Natural killer cell treated with Interleukin-12 subunit alpha and Interleukin-12 subunit beta and Interleukin-15 and Interleukin-18, amount 100 ng/mL, for 72 hours (primary cell): ENCODE measurements around the gene MMP17. TPM values are rescaled to one million over a fixed set of nuclear protein-coding genes. Genes with fewer than 3 reads are reported as not detected.
"Not testable (repeated sequence)": the region's sequence is repeated elsewhere in the genome, so short reads cannot be mapped to it uniquely, and the experiment has no call there.

Experiments
- ATAC-seq, 2 donors: fragments of 150-1000 bp; cut with Tn5 transposase in 1 of 2; sonication (Bioruptor Pico), chemical (Tn5 transposase) in 1 of 2; 2 replicates each; pipeline ENCODE4 v1.10.0; 2021
- DNase-seq: peaks from one replicate; pipeline ENCODE4 v3.0.0; 2022; ENCODE audit warnings: low spot score
- H3K27ac Mint-ChIP-seq, 2 donors: 1 replicate in 1 of 2; 2 replicates in 1 of 2; pipeline ENCODE4 v1.8.0; 2022; ENCODE audit warnings: mixed read lengths in 2 of 2, mild to moderate bottlenecking in 1 of 2, moderate library complexity in 1 of 2
- H3K27me3 Mint-ChIP-seq, 2 donors: 1 replicate in 1 of 2; 2 replicates in 1 of 2; pipeline ENCODE4 v1.8.0; 2022; ENCODE audit warnings: mixed read lengths in 2 of 2
- H3K36me3 Mint-ChIP-seq: one replicate; pipeline ENCODE4 v1.8.0; 2022; ENCODE audit warnings: mixed read lengths
- H3K4me1 Mint-ChIP-seq, 2 donors: 1 replicate in 1 of 2; 2 replicates in 1 of 2; pipeline ENCODE4 v1.8.0; 2022; ENCODE audit warnings: low read depth in 2 of 2, mixed read lengths in 2 of 2, mild to moderate bottlenecking in 1 of 2
- H3K4me3 Mint-ChIP-seq: one replicate; pipeline ENCODE4 v1.8.0; 2022; ENCODE audit warnings: mixed read lengths
- H3K9me3 Mint-ChIP-seq: 2 replicates; pipeline ENCODE4 v1.8.0; 2022; ENCODE audit warnings: mixed read lengths
- total RNA-seq, 2 donors: library from RNA; stranded (reverse); gene quantifications; one replicate each; pipeline ENCODE4 v1.2.3, GENCODE V29; 2022

MMP17 gene
- total RNA-seq, 2 donors from 2014 or later = not detected

- H3K36me3 Mint-ChIP-seq, H3K9me3 Mint-ChIP-seq, ATAC-seq, H3K4me1 Mint-ChIP-seq, DNase-seq, H3K27me3 Mint-ChIP-seq: not testable (repeated sequence)
- peak overlapping the region in 1 of 2 donors; percentile 50 for H3K27ac Mint-ChIP-seq
- peak overlapping the region; percentile 67 for H3K4me3 Mint-ChIP-seq
These were observed 18.5 kb upstream of the MMP17 start for GRCh38 chr12:131809476-131810254.

GRCh38 chr12:131810726-131811125 is 17.5 kb upstream of the MMP17 start:
- ATAC-seq (no peak), DNase-seq (no peak)
- peaks cover 3% of the 10 kb centered on the region for H3K9me3 Mint-ChIP-seq
- no peak overlapping the region for H3K27ac Mint-ChIP-seq
- peaks cover 7% of the 10 kb centered on the region for H3K36me3 Mint-ChIP-seq
- H3K4me1 Mint-ChIP-seq = peaks cover 0 to 8% of the 10 kb centered on the region in 2 donors
- H3K4me3 Mint-ChIP-seq = no peak overlapping the region
- H3K27me3 Mint-ChIP-seq = no peaks in the 10 kb centered on the region

GRCh38 chr12:131815131-131815530 is 13.1 kb upstream of the MMP17 start:
- ATAC-seq (no peak), DNase-seq (no peak)
- H3K27ac Mint-ChIP-seq = no peak overlapping the region
- peaks cover 3% of the 10 kb centered on the region for H3K9me3 Mint-ChIP-seq
- peaks cover 7% of the 10 kb centered on the region for H3K36me3 Mint-ChIP-seq
- no peaks in the 10 kb centered on the region for H3K27me3 Mint-ChIP-seq
- H3K4me1 Mint-ChIP-seq = no peaks in the 10 kb centered on the region
- H3K4me3 Mint-ChIP-seq = no peak overlapping the region

GRCh38 chr12:131816495-131816894 is 11.7 kb upstream of the MMP17 start:
- DNase-seq = no peak
- H3K27me3 Mint-ChIP-seq = peaks cover 0 to 2% of the 10 kb centered on the region in 2 donors
- H3K4me3 Mint-ChIP-seq = no peak overlapping the region
- no peaks in the 10 kb centered on the region for H3K4me1 Mint-ChIP-seq
- H3K36me3 Mint-ChIP-seq = peaks cover 7% of the 10 kb centered on the region
- no peak for ATAC-seq
- peaks cover 3% of the 10 kb centered on the region for H3K9me3 Mint-ChIP-seq
- H3K27ac Mint-ChIP-seq = no peak overlapping the region

GRCh38 chr12:131817241-131817640 is 11.0 kb upstream of the MMP17 start:
- Mint-ChIP-seq H3K4me1 (no peaks in the 10 kb centered on the region), H3K36me3 (peaks cover 7% of the 10 kb centered on the region), H3K27ac (no peak overlapping the region), H3K27me3 (peaks cover 0 to 3% of the 10 kb centered on the region in 2 donors), H3K4me3 (no peak overlapping the region), H3K9me3 (peaks cover 3% of the 10 kb centered on the region)
- DNase-seq (no peak), ATAC-seq (no peak)

- peaks cover 0 to 3% of the 10 kb centered on the region in 2 donors for H3K27me3 Mint-ChIP-seq
- no peaks in the 10 kb centered on the region for H3K4me1 Mint-ChIP-seq
- H3K36me3 Mint-ChIP-seq = no peaks in the 10 kb centered on the region
- no peak overlapping the region for H3K4me3 Mint-ChIP-seq
- H3K27ac Mint-ChIP-seq = no peak overlapping the region
- DNase-seq = no peak
- no peaks in the 10 kb centered on the region for H3K9me3 Mint-ChIP-seq
- no peak for ATAC-seq
These were observed 9.2 kb upstream of the MMP17 start for GRCh38 chr12:131818821-131819585.

- DNase-seq (no peak), ATAC-seq (no peak)
- Mint-ChIP-seq H3K27me3 (peaks cover 18 to 21% of the 10 kb centered on the region in 2 donors), H3K9me3 (no peaks in the 10 kb centered on the region), H3K4me1 (peaks cover 0 to 6% of the 10 kb centered on the region in 2 donors), H3K36me3 (no peaks in the 10 kb centered on the region), H3K4me3 (no peak overlapping the region), H3K27ac (no peak overlapping the region)
These were observed 3.7 kb upstream of the MMP17 start for GRCh38 chr12:131824450-131824849.

- Mint-ChIP-seq H3K4me1 (peaks cover 0 to 7% of the 10 kb centered on the region in 2 donors), H3K4me3 (no peak overlapping the region), H3K36me3 (no peaks in the 10 kb centered on the region), H3K27me3 (peaks cover 18 to 22% of the 10 kb centered on the region in 2 donors), H3K27ac (no peak overlapping the region), H3K9me3 (no peaks in the 10 kb centered on the region)
- no peak for ATAC-seq
- no peak for DNase-seq
These were observed 2.9 kb upstream of the MMP17 start for GRCh38 chr12:131825146-131825892.

- Mint-ChIP-seq H3K4me1 (peaks cover 0 to 7% of the 10 kb centered on the region in 2 donors), H3K27ac (no peak overlapping the region), H3K4me3 (no peak overlapping the region)
These were observed 1.9 kb upstream of the MMP17 start for GRCh38 chr12:131826097-131826928.

GRCh38 chr12:131828671-131829355 is 620 bp downstream of the MMP17 start:
- peaks cover 18 to 26% of the 10 kb centered on the region in 2 donors for H3K27me3 Mint-ChIP-seq
- H3K36me3 Mint-ChIP-seq = no peaks in the 10 kb centered on the region
- H3K9me3 Mint-ChIP-seq = no peaks in the 10 kb centered on the region
- peaks cover 0 to 7% of the 10 kb centered on the region in 2 donors for H3K4me1 Mint-ChIP-seq
- no peak for ATAC-seq
- no peak for DNase-seq
- H3K4me3 Mint-ChIP-seq = peak overlapping the region; percentile 58
- no peak overlapping the region for H3K27ac Mint-ChIP-seq

More at GRCh38 chr12:131826097-131826928, 1.9 kb upstream of the MMP17 start:
- DNase-seq (no peak), ATAC-seq (no peak)
- H3K27me3 Mint-ChIP-seq = peaks cover 18 to 22% of the 10 kb centered on the region in 2 donors
- no peaks in the 10 kb centered on the region for H3K9me3 Mint-ChIP-seq
- no peaks in the 10 kb centered on the region for H3K36me3 Mint-ChIP-seq

GRCh38 chr12:131829356-131829747 is 1.2 kb downstream of the MMP17 start:
- DNase-seq (no peak), ATAC-seq (no peak)
- Mint-ChIP-seq H3K36me3 (no peaks in the 10 kb centered on the region), H3K27ac (no peak overlapping the region), H3K9me3 (no peaks in the 10 kb centered on the region), H3K27me3 (peaks cover 18 to 26% of the 10 kb centered on the region in 2 donors), H3K4me3 (peak overlapping the region; percentile 58), H3K4me1 (peaks cover 0 to 7% of the 10 kb centered on the region in 2 donors)

- no peaks in the 10 kb centered on the region for H3K9me3 Mint-ChIP-seq
- peaks cover 18 to 26% of the 10 kb centered on the region in 2 donors for H3K27me3 Mint-ChIP-seq
- H3K27ac Mint-ChIP-seq = no peak overlapping the region
- H3K36me3 Mint-ChIP-seq = no peaks in the 10 kb centered on the region
- H3K4me1 Mint-ChIP-seq = peaks cover 0 to 7% of the 10 kb centered on the region in 2 donors
- no peak for DNase-seq
- no peak overlapping the region for H3K4me3 Mint-ChIP-seq
- no peak for ATAC-seq
These were observed 1.7 kb downstream of the MMP17 start for GRCh38 chr12:131829791-131830334.
